Loucy (cell line): ENCODE results near the gene TMEM135.

Experiments used
- H2AFZ ChIP-seq: fragments of 200-600 bp; sonication (generic); 2 replicates; pipeline ENCODE4 v1.6.0; 2016; ENCODE audit warnings: antibody characterized with exemption, mild to moderate bottlenecking, low read length, moderate library complexity
- H3F3A ChIP-seq: fragments of 200-600 bp; 2 replicates; pipeline ENCODE4 v1.6.0; 2016; ENCODE audit warnings: antibody characterized with exemption, low read depth, mild to moderate bottlenecking
- H3K27me3 ChIP-seq: fragments of 200-600 bp; sonication (generic); 2 replicates; pipeline ENCODE4 v1.6.1; 2014; ENCODE audit warnings: low read length, mild to moderate bottlenecking; ENCODE audit not compliant: insufficient read depth, poor library complexity, severe bottlenecking
- H3K36me3 ChIP-seq: fragments of 200-600 bp; sonication (generic); 2 replicates; pipeline ENCODE4 v1.6.1; 2016; ENCODE audit warnings: low read length; ENCODE audit not compliant: insufficient read depth
- H3K4me1 ChIP-seq: fragments of 200-600 bp; sonication (generic); 2 replicates; pipeline ENCODE4 v1.5.1; 2014; ENCODE audit warnings: low read length, mild to moderate bottlenecking; ENCODE audit not compliant: insufficient read depth, poor library complexity, severe bottlenecking
- H3K4me2 ChIP-seq: fragments of 200-600 bp; sonication (generic); 2 replicates; pipeline ENCODE4 v1.6.0; 2014; ENCODE audit warnings: antibody characterized with exemption, low read length, low read depth, mild to moderate bottlenecking; ENCODE audit not compliant: poor library complexity, severe bottlenecking
- H3K4me3 ChIP-seq: fragments of 200-600 bp; sonication (generic); 2 replicates; pipeline ENCODE4 v1.5.1; 2014; ENCODE audit warnings: low read length, mild to moderate bottlenecking, mixed read lengths; ENCODE audit not compliant: poor library complexity, severe bottlenecking
- H3K79me2 ChIP-seq: fragments of 200-600 bp; sonication (generic); 2 replicates; pipeline ENCODE4 v1.6.1; 2014; ENCODE audit warnings: low read length; ENCODE audit not compliant: insufficient read depth
- H3K9ac ChIP-seq: fragments of 200-600 bp; sonication (generic); 2 replicates; pipeline ENCODE4 v1.6.0; 2014; ENCODE audit warnings: mild to moderate bottlenecking, low read depth, low read length, moderate library complexity; ENCODE audit not compliant: poor library complexity, severe bottlenecking
- H3K9me2 ChIP-seq: fragments of 200-600 bp; sonication (generic); replicated peaks from 2 replicates; pipeline ENCODE4 v1.6.1; 2016; ENCODE audit warnings: low read depth, low read length, mixed read lengths
- H3K9me3 ChIP-seq: fragments of 200-600 bp; sonication (generic); 2 replicates; pipeline ENCODE4 v1.6.1; 2014; ENCODE audit warnings: mild to moderate bottlenecking, antibody characterized with exemption, low read length, low read depth; ENCODE audit not compliant: insufficient read depth
- H4K20me1 ChIP-seq: fragments of 200-600 bp; sonication (generic); 2 replicates; pipeline ENCODE4 v1.6.0; 2014; ENCODE audit warnings: antibody characterized with exemption, low read length, mild to moderate bottlenecking; ENCODE audit not compliant: insufficient read depth, poor library complexity, severe bottlenecking
- EZH2phosphoT487 ChIP-seq: fragments of 200-600 bp; IDR thresholded peaks from 2 replicates; pipeline ENCODE4 v1.6.1; 2018; ENCODE audit warnings: antibody characterized with exemption, mild to moderate bottlenecking, moderate library complexity, borderline replicate concordance
- TF ChIP-seq, protein P1 (sequence below): fragments of 200-600 bp; sonication (generic); conservative IDR thresholded peaks from 2 replicates; pipeline ENCODE4 v1.5.1; 2014; ENCODE audit warnings: mild to moderate bottlenecking, antibody characterized with exemption, low read length

Gene TMEM135

DNA sequence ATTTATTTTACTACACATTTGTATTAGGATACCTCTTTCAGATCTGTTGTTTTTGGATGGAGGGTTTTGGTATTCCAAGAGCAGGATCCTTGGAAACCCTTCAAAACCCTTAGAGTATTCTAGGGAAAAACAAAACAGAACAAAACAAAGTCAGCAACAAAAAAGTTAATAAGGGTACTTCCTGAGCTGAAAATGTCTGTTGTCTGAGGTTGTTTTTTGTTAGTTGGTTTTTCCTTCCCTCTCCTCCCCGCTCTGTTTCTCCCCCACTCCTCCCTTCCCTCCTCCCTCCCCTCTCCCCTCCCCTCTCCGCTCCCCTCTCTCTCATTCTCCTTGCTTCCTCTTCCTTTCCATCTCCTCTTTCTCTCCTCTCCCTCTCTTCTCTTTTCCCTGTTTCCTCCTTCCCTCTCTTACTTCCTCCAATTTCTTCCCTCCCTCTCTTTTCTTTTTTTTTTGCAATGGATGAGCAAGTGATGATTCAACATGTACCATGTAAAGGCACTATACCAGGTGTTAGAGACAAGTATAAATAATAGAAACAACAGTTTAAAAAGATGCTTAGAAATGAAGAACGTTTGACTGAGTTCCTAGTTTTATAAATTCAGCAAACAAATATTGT is 160.6 kb downstream of the TMEM135 start:
- H3K9me3 ChIP-seq: no peaks in the 10 kb centered on the region
- no peaks in the 10 kb centered on the region for H4K20me1 ChIP-seq
- no peaks in the 10 kb centered on the region for H3F3A ChIP-seq
- H3K36me3 ChIP-seq: no peaks in the 10 kb centered on the region
- no peaks in the 10 kb centered on the region for H3K9me2 ChIP-seq
- no peak overlapping the region for H2AFZ ChIP-seq
- H3K4me3 ChIP-seq: no peak overlapping the region
- no peaks in the 10 kb centered on the region for H3K27me3 ChIP-seq
- no peaks in the 10 kb centered on the region for H3K79me2 ChIP-seq
- H3K4me2 ChIP-seq: no peak overlapping the region
- H3K4me1 ChIP-seq: no peaks in the 10 kb centered on the region
- no peak for TF ChIP-seq EZH2phosphoT487
- TF ChIP-seq, protein P1, sequence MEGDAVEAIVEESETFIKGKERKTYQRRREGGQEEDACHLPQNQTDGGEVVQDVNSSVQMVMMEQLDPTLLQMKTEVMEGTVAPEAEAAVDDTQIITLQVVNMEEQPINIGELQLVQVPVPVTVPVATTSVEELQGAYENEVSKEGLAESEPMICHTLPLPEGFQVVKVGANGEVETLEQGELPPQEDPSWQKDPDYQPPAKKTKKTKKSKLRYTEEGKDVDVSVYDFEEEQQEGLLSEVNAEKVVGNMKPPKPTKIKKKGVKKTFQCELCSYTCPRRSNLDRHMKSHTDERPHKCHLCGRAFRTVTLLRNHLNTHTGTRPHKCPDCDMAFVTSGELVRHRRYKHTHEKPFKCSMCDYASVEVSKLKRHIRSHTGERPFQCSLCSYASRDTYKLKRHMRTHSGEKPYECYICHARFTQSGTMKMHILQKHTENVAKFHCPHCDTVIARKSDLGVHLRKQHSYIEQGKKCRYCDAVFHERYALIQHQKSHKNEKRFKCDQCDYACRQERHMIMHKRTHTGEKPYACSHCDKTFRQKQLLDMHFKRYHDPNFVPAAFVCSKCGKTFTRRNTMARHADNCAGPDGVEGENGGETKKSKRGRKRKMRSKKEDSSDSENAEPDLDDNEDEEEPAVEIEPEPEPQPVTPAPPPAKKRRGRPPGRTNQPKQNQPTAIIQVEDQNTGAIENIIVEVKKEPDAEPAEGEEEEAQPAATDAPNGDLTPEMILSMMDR: no peak
- no peak overlapping the region for H3K9ac ChIP-seq

DNA sequence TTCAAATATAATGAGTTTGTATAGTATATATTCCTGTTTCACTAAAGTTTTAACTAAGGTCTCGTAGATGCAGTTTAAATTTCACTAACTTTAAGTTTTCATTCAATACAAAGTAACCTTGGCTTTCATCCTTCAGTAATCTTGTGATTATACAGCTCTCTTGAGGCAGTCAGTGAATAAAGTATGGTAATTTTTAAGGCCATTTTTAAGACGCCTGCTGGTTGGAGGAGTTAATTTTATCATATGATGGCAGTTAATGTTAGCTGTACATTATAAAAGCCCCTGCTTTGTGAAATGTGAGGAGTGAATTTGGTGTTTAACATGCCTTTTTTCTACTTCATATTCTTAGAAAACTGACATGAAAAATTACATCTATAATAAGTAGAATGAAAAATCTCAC is 163.6 kb downstream of the TMEM135 start:
- H2AFZ ChIP-seq: no peak overlapping the region
- H3K9me3 ChIP-seq: no peaks in the 10 kb centered on the region
- no peak overlapping the region for H3K4me3 ChIP-seq
- H3K9me2 ChIP-seq: no peaks in the 10 kb centered on the region
- H3K4me2 ChIP-seq: no peak overlapping the region
- no peaks in the 10 kb centered on the region for H4K20me1 ChIP-seq
- no peak overlapping the region for H3K9ac ChIP-seq
- no peak for TF ChIP-seq EZH2phosphoT487
- TF ChIP-seq, protein P1: no peak
- H3K36me3 ChIP-seq: no peaks in the 10 kb centered on the region
- no peaks in the 10 kb centered on the region for H3F3A ChIP-seq
- H3K4me1 ChIP-seq: no peaks in the 10 kb centered on the region
- H3K27me3 ChIP-seq: no peaks in the 10 kb centered on the region
- H3K79me2 ChIP-seq: no peaks in the 10 kb centered on the region

DNA sequence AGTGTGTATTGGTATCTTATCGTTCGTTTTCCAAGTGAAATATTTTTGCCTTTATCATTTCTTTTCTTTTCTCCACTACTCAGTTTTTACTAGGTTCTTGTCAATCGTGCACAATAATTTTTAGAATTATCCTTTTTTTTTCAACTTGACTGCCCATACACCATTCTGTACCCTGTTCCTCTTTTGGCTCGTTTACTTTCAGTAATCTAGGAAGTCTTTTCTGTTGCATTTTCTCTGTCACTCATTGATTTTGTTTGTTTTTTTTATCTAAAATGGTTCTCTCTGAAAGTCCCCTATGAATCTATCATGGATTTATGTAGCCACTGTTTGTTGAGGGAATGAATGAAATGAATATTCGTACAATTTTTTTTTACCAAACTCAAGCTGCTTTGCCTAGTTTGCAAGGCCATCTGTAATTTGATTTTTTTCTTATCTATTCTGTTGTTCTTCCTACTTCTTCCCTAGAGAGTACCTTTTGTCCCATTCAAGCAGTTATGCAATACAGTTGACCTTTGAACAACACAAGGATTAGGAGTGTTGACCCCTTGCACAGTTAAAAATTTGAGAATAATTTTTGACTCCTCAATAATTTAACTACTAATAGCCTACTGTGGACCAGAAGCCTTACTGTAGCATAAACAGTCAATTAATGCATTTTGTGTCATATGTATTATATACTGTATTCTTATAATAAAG is 166.3 kb downstream of the TMEM135 start:
- no peaks in the 10 kb centered on the region for H4K20me1 ChIP-seq
- H3K27me3 ChIP-seq: no peaks in the 10 kb centered on the region
- no peak overlapping the region for H3K4me2 ChIP-seq
- no peaks in the 10 kb centered on the region for H3K4me1 ChIP-seq
- H3K9me2 ChIP-seq: no peaks in the 10 kb centered on the region
- no peaks in the 10 kb centered on the region for H3F3A ChIP-seq
- H3K9ac ChIP-seq: no peak overlapping the region
- no peaks in the 10 kb centered on the region for H3K9me3 ChIP-seq
- H3K79me2 ChIP-seq: no peaks in the 10 kb centered on the region
- H3K4me3 ChIP-seq: no peak overlapping the region
- no peak overlapping the region for H2AFZ ChIP-seq
- H3K36me3 ChIP-seq: no peaks in the 10 kb centered on the region
- no peak for TF ChIP-seq EZH2phosphoT487
- TF ChIP-seq, protein P1: no peak
